ENCODE measurements around the gene HYPK. TPM values are rescaled to one million over a fixed set of nuclear protein-coding genes. Genes with fewer than 3 reads are reported as not detected.

HYPK gene
- total RNA-seq, 1 donor from 2014 or later: 2.6 TPM

DNA sequence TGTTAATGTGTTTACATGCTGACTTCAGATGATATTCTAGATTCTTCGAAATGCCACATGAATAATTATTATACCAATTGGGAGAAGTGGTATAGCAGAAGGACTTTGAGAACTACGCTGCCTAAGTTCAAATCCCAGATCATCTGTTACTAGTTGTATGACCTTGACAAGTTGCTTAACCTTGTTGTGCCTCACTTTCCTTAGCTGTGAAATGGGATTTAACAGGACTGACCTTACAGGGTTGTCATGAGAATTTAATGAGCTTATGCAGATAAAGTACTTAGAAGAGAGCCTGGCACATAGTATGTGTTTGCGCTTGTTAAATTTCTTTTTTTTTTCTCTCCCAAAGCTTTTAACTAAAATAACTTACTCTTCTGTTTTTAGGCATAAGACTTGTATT, 50.9 kb downstream of the HYPK start:
- no peak for DNase-seq

DNA sequence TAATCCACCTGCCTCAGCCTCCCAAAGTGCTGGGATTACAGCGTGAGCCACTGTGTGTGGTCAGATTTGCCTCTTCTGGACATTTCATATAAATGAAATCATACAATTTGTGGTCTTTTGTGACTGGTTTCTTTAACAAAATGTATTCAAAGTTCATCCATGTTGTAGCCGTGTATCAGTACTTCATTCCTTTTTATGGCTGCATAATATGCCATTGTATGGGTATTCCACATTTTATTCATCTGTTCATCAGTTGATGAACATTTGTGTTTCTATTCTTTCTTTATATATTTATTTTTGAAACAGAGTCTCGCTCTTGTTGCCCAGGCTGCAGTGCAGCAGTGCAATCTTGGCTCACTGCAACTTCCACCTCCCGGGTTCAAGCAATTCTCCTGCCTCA, 52.2 kb downstream of the HYPK start:
- no peak for DNase-seq

Small RNA genes within 50 kb of the gene (small RNA-seq; reads per million reads assigned to genes)
- gene MIR1282 (ENCODE audit: low replicate concordance): not detected

Other genes with a start within 250 kb of the HYPK start
- gene PPIP5K1, start 210.4 kb upstream of the HYPK start, total RNA-seq: 15.5 TPM
- gene CKMT1B, start 206.6 kb upstream of the HYPK start, total RNA-seq: 4.3 TPM
- 0.21 TPM for gene STRC, start 181.8 kb upstream of the HYPK start, total RNA-seq
- 0.51 TPM for gene CATSPER2, start 151.8 kb upstream of the HYPK start, total RNA-seq
- 0.31 TPM for gene CKMT1A, start 106.7 kb upstream of the HYPK start, total RNA-seq
- gene PDIA3, start 54.2 kb upstream of the HYPK start, total RNA-seq: 126 TPM
- 6.1 TPM for gene ELL3, start 23.6 kb upstream of the HYPK start, total RNA-seq
- gene SERF2, start 8.3 kb upstream of the HYPK start, total RNA-seq: 272 TPM
- gene SERINC4, start 379 bp upstream of the HYPK start, total RNA-seq: 0.10 TPM
- 24.3 TPM for gene MFAP1, start 24.1 kb downstream of the HYPK start, total RNA-seq
- 11.7 TPM for gene WDR76, start 26.4 kb downstream of the HYPK start, total RNA-seq

All from tongue (tissue), 3 donors.